Spinal cord (tissue), 10 donors: ENCODE measurements around the gene HIVEP1. TPM values are rescaled to one million over a fixed set of nuclear protein-coding genes. Genes with fewer than 3 reads are reported as not detected.
A peak's percentile ranks its signal among the peaks of the same experiment; 100 is the strongest.

Source experiments
- DNase-seq, 6 donors: peaks; one replicate each; pipeline versions ENCODE4 v3.0.0 to v3.0.0-alpha.2; 2013 to 2015; ENCODE audit warnings: low spot score in 6 of 6, low read depth in 4 of 6
- H3K27ac ChIP-seq: one replicate; pipeline ENCODE4 v1.5.1; 2013; ENCODE audit warnings: low read depth, low read length, control low read depth
- H3K27me3 ChIP-seq: one replicate; pipeline ENCODE4 v1.6.1; 2013; ENCODE audit warnings: low read length; ENCODE audit not compliant: control insufficient read depth, insufficient read depth
- H3K36me3 ChIP-seq: one replicate; pipeline ENCODE4 v1.6.1; 2013; ENCODE audit warnings: low read length; ENCODE audit not compliant: control insufficient read depth, insufficient read depth
- H3K4me1 ChIP-seq: one replicate; pipeline ENCODE4 v1.6.1; 2013; ENCODE audit warnings: low read length; ENCODE audit not compliant: control insufficient read depth, insufficient read depth
- H3K4me3 ChIP-seq: one replicate; pipeline ENCODE4 v1.5.1; 2013; ENCODE audit warnings: low read depth, low read length, control low read depth
- H3K9me3 ChIP-seq: one replicate; pipeline ENCODE4 v1.6.1; 2013; ENCODE audit warnings: low read length; ENCODE audit not compliant: control insufficient read depth, insufficient read depth
- WGBS: methylation state at CpG from one replicate; pipeline ENCODE4 v1.1.5; 2013; ENCODE audit warnings: missing lambda C conversion rate; ENCODE audit not compliant: insufficient coverage; 5-methylcytosine and 5-hydroxymethylcytosine counted together
- polyA plus RNA-seq, 2 donors: library from polyadenylated mRNA; unstranded; fragments of 120-200 nt; gene quantifications; one replicate each; pipeline ENCODE4 v1.2.1, GENCODE V29; 2013; ENCODE audit not compliant: insufficient read length in 2 of 2
- total RNA-seq, 2 donors: library from RNA; depleted of rRNA in 1 of 2; stranded (reverse); fragments of 120-200 nt in 1 of 2; fragments of >200 nt in 1 of 2; gene quantifications; one replicate each; pipeline versions ENCODE4 v1.2.3 to v1.2.4, GENCODE V29; 2013 to 2014
- donor health status: healthy.

The HIVEP1 gene
- total and polyA plus RNA-seq, 4 donors = 20.4 to 29.6 (median 22.5) TPM

GRCh38 chr6:12088531-12088930 lies 76.4 kb downstream of the HIVEP1 start:
- H3K9me3 ChIP-seq = no peaks in the 10 kb centered on the region
- no CpG with 5 or more reads among the region's 1 CpG for WGBS

DNA sequence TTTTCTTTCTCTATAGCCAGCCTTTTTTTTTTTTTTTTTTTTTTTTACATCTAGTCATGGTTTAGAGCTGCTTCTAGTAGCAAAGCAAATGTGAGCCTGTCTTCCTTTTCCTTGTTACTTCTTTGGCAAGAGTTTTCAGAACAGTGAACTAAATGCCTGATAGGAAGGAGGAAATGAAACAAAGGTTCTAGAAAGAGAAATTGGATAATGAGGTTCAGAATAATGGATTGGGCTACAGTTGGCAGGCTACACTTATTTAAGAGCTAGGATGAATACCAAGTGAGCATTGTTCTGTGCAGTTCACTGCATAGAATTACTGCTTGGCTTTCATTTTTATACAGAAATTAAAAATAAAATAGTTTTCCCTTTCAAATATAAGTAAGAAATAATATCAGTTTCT lies 78.6 kb downstream of the HIVEP1 start:
- Histone ChIP-seq H3K4me1 (peaks cover 3% of the 10 kb centered on the region), H3K27me3 (no peaks in the 10 kb centered on the region), H3K27ac (no peak overlapping the region), H3K4me3 (no peak overlapping the region), H3K36me3 (no peaks in the 10 kb centered on the region), H3K9me3 (no peaks in the 10 kb centered on the region)
- peak in 3 of 6 donors; percentile 12 to 64 (median 63) for DNase-seq

More at GRCh38 chr6:12088531-12088930, 76.4 kb downstream of the HIVEP1 start:
- Histone ChIP-seq H3K36me3 (no peaks in the 10 kb centered on the region), H3K27me3 (no peaks in the 10 kb centered on the region), H3K4me3 (no peak overlapping the region), H3K4me1 (peaks cover 3% of the 10 kb centered on the region), H3K27ac (no peak overlapping the region)
- no peak for DNase-seq

DNA sequence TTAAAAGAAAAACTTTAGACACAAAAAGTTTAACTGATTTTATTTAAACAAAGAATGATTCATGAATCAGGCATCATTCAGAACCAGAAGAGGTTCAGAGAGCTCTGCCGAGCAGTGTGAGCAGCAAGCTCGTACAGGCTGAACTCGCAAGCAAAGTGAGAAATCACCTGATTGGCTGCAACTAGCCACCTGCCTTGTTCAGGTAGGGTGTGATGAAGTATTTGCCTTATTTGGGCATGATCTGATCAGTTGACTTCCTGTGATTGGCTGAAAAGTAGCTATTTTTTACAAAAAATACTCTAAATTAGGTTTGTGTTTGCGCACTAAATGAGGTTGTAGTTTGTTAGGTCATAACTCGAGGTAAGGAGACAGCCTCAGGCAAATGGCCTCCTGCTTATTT lies 80.7 kb downstream of the HIVEP1 start:
- 79% methylated on average over 3 of the region's 5 CpGs for WGBS
- Histone ChIP-seq H3K4me3 (no peak overlapping the region), H3K27me3 (no peaks in the 10 kb centered on the region), H3K36me3 (no peaks in the 10 kb centered on the region), H3K9me3 (no peaks in the 10 kb centered on the region), H3K4me1 (peaks cover 3% of the 10 kb centered on the region), H3K27ac (no peak overlapping the region)
- no peak for DNase-seq

DNA sequence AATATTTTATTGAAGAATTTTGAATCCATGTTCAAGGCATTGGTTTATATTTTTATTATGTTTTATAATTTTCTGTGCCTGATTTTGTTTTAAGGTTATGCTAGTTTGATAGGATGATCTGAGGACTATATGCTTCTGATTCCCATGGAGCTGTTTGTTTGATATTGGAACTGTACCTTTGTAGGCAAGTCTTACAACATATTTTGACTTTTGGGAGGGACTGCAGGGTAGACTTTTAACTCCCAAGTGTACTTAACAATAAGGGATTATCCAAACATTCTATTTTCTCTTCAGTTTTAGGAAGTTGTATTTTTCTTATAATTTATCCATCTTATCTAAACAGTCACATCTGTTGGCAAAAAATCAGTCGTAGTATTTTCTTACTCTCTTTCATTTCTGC lies 82.6 kb downstream of the HIVEP1 start:
- peaks cover 3% of the 10 kb centered on the region for H3K4me1 ChIP-seq
- no peaks in the 10 kb centered on the region for H3K27me3 ChIP-seq
- no peak overlapping the region for H3K27ac ChIP-seq
- WGBS = no CpG with 5 or more reads among the region's 1 CpG
- DNase-seq = no peak
- H3K36me3 ChIP-seq = no peaks in the 10 kb centered on the region
- no peak overlapping the region for H3K4me3 ChIP-seq
- no peaks in the 10 kb centered on the region for H3K9me3 ChIP-seq

DNA sequence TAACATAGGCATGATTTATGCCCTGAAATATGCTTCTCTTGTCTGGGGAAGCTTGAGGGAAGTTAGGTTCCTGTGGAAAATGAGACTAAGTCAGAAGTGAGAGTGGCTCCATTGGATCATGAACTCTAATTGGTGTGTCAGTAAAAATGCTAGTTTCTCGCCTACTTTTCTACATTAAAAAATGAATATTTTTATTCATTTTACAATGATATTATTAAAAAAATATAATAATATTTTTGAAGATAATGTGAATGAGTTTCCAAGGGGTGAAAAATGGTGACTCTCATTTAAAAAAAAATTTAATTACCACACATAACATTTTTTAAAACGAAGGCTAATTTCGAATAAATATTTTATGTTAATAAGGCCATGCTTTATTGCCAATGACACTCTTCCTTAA lies 84.2 kb downstream of the HIVEP1 start:
- DNase-seq = no peak
- Histone ChIP-seq H3K27ac (no peak overlapping the region), H3K4me3 (no peak overlapping the region), H3K4me1 (peaks cover 3% of the 10 kb centered on the region), H3K36me3 (no peaks in the 10 kb centered on the region), H3K9me3 (no peaks in the 10 kb centered on the region), H3K27me3 (no peaks in the 10 kb centered on the region)
- WGBS = no CpG with 5 or more reads among the region's 3 CpGs

GRCh38 chr6:12097791-12098190 lies 85.7 kb downstream of the HIVEP1 start:
- Histone ChIP-seq H3K27ac (no peak overlapping the region), H3K27me3 (no peaks in the 10 kb centered on the region), H3K36me3 (no peaks in the 10 kb centered on the region), H3K4me1 (peaks cover 1% of the 10 kb centered on the region), H3K4me3 (no peak overlapping the region), H3K9me3 (no peaks in the 10 kb centered on the region)
- DNase-seq = no peak

GRCh38 chr6:12099623-12100338 lies 87.7 kb downstream of the HIVEP1 start:
- Histone ChIP-seq H3K27ac (no peak overlapping the region), H3K4me1 (no peaks in the 10 kb centered on the region), H3K36me3 (no peaks in the 10 kb centered on the region), H3K4me3 (no peak overlapping the region), H3K9me3 (peaks cover 1% of the 10 kb centered on the region), H3K27me3 (no peaks in the 10 kb centered on the region)
- no peak for DNase-seq
- 100% methylated on average over 1 of the region's 4 CpGs for WGBS

DNA sequence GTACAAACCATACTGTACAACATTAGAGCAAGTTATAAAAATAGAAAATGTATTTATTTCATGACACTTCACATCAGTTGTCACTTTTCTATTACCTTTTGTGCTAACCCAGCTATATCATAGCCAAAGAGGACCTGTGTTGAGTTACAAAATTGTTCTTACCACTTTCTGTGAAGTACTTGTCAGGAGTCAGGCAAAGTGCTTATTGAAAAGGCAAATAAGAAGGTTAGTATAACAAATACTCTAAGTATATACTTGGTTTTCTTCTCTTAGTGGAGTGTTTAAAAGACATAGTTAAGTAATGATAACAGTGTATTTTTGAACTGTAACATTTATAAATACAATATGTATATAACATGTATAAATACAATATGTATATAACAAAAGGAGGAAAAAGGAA lies 88.9 kb downstream of the HIVEP1 start:
- Histone ChIP-seq H3K4me3 (no peak overlapping the region), H3K4me1 (no peaks in the 10 kb centered on the region), H3K27me3 (no peaks in the 10 kb centered on the region), H3K36me3 (no peaks in the 10 kb centered on the region), H3K9me3 (peaks cover 1% of the 10 kb centered on the region), H3K27ac (no peak overlapping the region)
- DNase-seq = no peak

GRCh38 chr6:12101653-12102312 lies 89.7 kb downstream of the HIVEP1 start:
- H3K27me3 ChIP-seq = no peaks in the 10 kb centered on the region
- DNase-seq = no peak
- no peak overlapping the region for H3K4me3 ChIP-seq
- peaks cover 1% of the 10 kb centered on the region for H3K9me3 ChIP-seq
- no peaks in the 10 kb centered on the region for H3K36me3 ChIP-seq
- H3K4me1 ChIP-seq = no peaks in the 10 kb centered on the region
- H3K27ac ChIP-seq = no peak overlapping the region

- no peak for DNase-seq
- WGBS = no CpG with 5 or more reads among the region's 2 CpGs
- peaks cover 1% of the 10 kb centered on the region for H3K9me3 ChIP-seq
Measured at GRCh38 chr6:12102350-12102749, 90.2 kb downstream of the HIVEP1 start.

More at GRCh38 chr6:12102350-12102749, 90.2 kb downstream of the HIVEP1 start:
- Histone ChIP-seq H3K4me1 (no peaks in the 10 kb centered on the region), H3K36me3 (no peaks in the 10 kb centered on the region), H3K4me3 (no peak overlapping the region), H3K27me3 (no peaks in the 10 kb centered on the region), H3K27ac (no peak overlapping the region)
